GM12873 (cell line): ENCODE data around the gene ACOX3.

Experiments
- TF ChIP-seq, protein P1 (sequence below): IDR thresholded peaks from 2 replicates; pipeline ENCODE4 v1.5.1; 2012; ENCODE audit warnings: low read depth, mild to moderate bottlenecking, moderate library complexity, low read length, control low read depth; ENCODE audit not compliant: insufficient read depth; ENCODE audit errors: missing control alignments

Gene ACOX3

GRCh38 chr4:8412288-8412687, 28.2 kb downstream of the ACOX3 start:
- TF ChIP-seq, protein P1, sequence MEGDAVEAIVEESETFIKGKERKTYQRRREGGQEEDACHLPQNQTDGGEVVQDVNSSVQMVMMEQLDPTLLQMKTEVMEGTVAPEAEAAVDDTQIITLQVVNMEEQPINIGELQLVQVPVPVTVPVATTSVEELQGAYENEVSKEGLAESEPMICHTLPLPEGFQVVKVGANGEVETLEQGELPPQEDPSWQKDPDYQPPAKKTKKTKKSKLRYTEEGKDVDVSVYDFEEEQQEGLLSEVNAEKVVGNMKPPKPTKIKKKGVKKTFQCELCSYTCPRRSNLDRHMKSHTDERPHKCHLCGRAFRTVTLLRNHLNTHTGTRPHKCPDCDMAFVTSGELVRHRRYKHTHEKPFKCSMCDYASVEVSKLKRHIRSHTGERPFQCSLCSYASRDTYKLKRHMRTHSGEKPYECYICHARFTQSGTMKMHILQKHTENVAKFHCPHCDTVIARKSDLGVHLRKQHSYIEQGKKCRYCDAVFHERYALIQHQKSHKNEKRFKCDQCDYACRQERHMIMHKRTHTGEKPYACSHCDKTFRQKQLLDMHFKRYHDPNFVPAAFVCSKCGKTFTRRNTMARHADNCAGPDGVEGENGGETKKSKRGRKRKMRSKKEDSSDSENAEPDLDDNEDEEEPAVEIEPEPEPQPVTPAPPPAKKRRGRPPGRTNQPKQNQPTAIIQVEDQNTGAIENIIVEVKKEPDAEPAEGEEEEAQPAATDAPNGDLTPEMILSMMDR: no peak

GRCh38 chr4:8411351-8412180, 29.0 kb downstream of the ACOX3 start:
- TF ChIP-seq, protein P1: no peak

- TF ChIP-seq, protein P1: peak; percentile 12
Observed at GRCh38 chr4:8410641-8411271, 29.8 kb downstream of the ACOX3 start.

DNA sequence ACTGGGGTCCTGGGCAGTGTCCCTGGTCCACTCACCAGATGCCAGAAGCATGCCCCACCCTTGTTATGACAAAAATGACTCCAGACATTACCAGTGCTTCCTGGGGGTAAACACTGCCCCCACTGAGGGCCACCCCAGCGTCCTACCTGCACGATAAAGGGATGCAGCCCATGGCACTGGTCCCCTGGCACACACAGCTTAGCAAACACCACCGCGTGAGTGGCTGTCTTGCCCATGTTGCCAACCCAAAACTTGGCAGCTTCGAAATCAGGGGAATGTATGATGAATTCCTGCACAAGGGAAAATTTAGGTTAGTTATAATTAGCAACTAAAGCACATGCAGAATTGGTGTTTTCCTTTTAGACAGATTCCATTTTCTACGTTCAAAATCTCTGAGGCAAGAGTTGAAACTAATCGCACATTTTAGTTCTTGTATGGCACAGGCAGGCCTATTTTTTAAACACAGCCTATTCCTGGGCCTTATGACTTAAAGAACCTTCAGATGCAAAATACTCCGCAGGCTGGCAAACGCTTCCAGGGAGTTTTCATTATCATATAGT, 30.4 kb downstream of the ACOX3 start:
- TF ChIP-seq, protein P1: no peak

- TF ChIP-seq, protein P1: no peak
Observed at GRCh38 chr4:8409264-8410065, 31.1 kb downstream of the ACOX3 start.

DNA sequence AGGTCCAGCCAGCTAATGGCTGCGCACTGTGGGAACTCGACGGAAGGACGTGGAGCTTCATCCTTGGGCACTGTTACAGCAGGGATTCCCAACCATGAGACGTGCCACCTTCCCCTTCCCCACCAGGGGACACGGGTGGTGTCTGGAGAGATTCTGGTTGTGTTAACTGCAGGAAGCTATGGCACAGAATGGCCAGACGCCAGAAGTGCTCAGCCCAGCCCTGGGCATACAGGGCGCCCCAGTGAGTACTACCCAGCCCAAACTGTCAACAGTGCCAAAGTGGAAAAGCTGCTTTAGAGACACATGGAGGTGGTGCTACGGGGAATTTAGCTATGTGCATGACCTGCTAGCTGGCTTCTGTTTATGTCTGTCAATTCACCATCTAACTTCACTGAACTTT, 32.8 kb downstream of the ACOX3 start:
- TF ChIP-seq, protein P1: no peak
